ENCODE results near the gene MYBPC1.

The MYBPC1 gene

GRCh38 chr12:101599771-101600484 lies 5.2 kb downstream of the MYBPC1 start:
- DNase-seq (ENCODE audit: extremely low read depth in 1 of 2, low read depth in 1 of 2): no peak

GRCh38 chr12:101604132-101604531 lies 9.4 kb downstream of the MYBPC1 start:
- DNase-seq (ENCODE audit: extremely low read depth in 1 of 2, low read depth in 1 of 2): no peak

GRCh38 chr12:101607894-101608293 lies 13.1 kb downstream of the MYBPC1 start:
- no peak for DNase-seq (ENCODE audit: extremely low read depth in 1 of 2, low read depth in 1 of 2)

GRCh38 chr12:101608301-101609133 lies 13.7 kb downstream of the MYBPC1 start:
- DNase-seq (ENCODE audit: extremely low read depth in 1 of 2, low read depth in 1 of 2): no peak

GRCh38 chr12:101609198-101609597 lies 14.4 kb downstream of the MYBPC1 start:
- DNase-seq (ENCODE audit: extremely low read depth in 1 of 2, low read depth in 1 of 2): no peak

GRCh38 chr12:101612160-101612916 lies 17.6 kb downstream of the MYBPC1 start:
- DNase-seq (ENCODE audit: extremely low read depth in 1 of 2, low read depth in 1 of 2): no peak

- no peak for DNase-seq (ENCODE audit: extremely low read depth in 1 of 2, low read depth in 1 of 2)
These were observed 21.3 kb downstream of the MYBPC1 start for GRCh38 chr12:101616027-101616494.

- no peak for DNase-seq (ENCODE audit: extremely low read depth in 1 of 2, low read depth in 1 of 2)
These were observed 24.4 kb downstream of the MYBPC1 start for GRCh38 chr12:101619026-101619786.

- DNase-seq (ENCODE audit: extremely low read depth in 1 of 2, low read depth in 1 of 2): no peak
These were observed 25.3 kb downstream of the MYBPC1 start for GRCh38 chr12:101619858-101620761.

- DNase-seq (ENCODE audit: extremely low read depth in 1 of 2, low read depth in 1 of 2): no peak
These were observed 26.0 kb downstream of the MYBPC1 start for GRCh38 chr12:101620762-101621133.

- no peak for DNase-seq (ENCODE audit: extremely low read depth in 1 of 2, low read depth in 1 of 2)
These were observed 33.9 kb downstream of the MYBPC1 start for GRCh38 chr12:101628676-101629075.

GRCh38 chr12:101634724-101635123 lies 40.0 kb downstream of the MYBPC1 start:
- no peak for DNase-seq (ENCODE audit: extremely low read depth in 1 of 2, low read depth in 1 of 2)

GRCh38 chr12:101637936-101638335 lies 43.2 kb downstream of the MYBPC1 start:
- no peak for DNase-seq (ENCODE audit: extremely low read depth in 1 of 2, low read depth in 1 of 2)

GRCh38 chr12:101642115-101643067 lies 47.6 kb downstream of the MYBPC1 start:
- no peak for DNase-seq (ENCODE audit: extremely low read depth in 1 of 2, low read depth in 1 of 2)

- no peak for DNase-seq (ENCODE audit: extremely low read depth in 1 of 2, low read depth in 1 of 2)
These were observed 52.9 kb downstream of the MYBPC1 start for GRCh38 chr12:101647711-101648110.

GRCh38 chr12:101648195-101648594 lies 53.4 kb downstream of the MYBPC1 start:
- no peak for DNase-seq (ENCODE audit: extremely low read depth in 1 of 2, low read depth in 1 of 2)

- DNase-seq (ENCODE audit: extremely low read depth in 1 of 2, low read depth in 1 of 2): no peak
These were observed 55.8 kb downstream of the MYBPC1 start for GRCh38 chr12:101650346-101651117.

GRCh38 chr12:101653030-101653429 lies 58.3 kb downstream of the MYBPC1 start:
- no peak for DNase-seq (ENCODE audit: extremely low read depth in 1 of 2, low read depth in 1 of 2)
